Pulmonary artery endothelial cell (primary cell): Measurements from ENCODE around the gene FADS1. TPM values are rescaled to one million over a fixed set of nuclear protein-coding genes. Genes with fewer than 3 reads are reported as not detected.

ENCODE experiments used
- DNase-seq: peaks from one replicate; pipeline ENCODE4 v3.0.0-alpha.2; 2011; ENCODE audit warnings: low read depth, low spot score
- total RNA-seq: library from RNA; depleted of rRNA; stranded (reverse); fragments of >200 nt; gene quantifications from 2 replicates; pipeline ENCODE4 v1.2.3, GENCODE V29; 2014

The FADS1 gene
- total RNA-seq, 1 donor from 2014 or later: 58.9 TPM

- DNase-seq: peak; percentile 67
Measured at GRCh38 chr11:61797263-61797944, 19.4 kb downstream of the FADS1 start.

GRCh38 chr11:61795876-61796526 is 20.8 kb downstream of the FADS1 start:
- DNase-seq: no peak

- DNase-seq: no peak
Measured at GRCh38 chr11:61795459-61795858, 21.3 kb downstream of the FADS1 start.

GRCh38 chr11:61794579-61794978 is 22.2 kb downstream of the FADS1 start:
- DNase-seq: no peak

- DNase-seq: no peak
Measured at GRCh38 chr11:61793829-61794204, 23.0 kb downstream of the FADS1 start.

GRCh38 chr11:61793083-61793828 is 23.5 kb downstream of the FADS1 start:
- no peak for DNase-seq

GRCh38 chr11:61792310-61793082 is 24.3 kb downstream of the FADS1 start, which contains the start of the genes FEN1 and TMEM258:
FEN1 (plus strand) TSS chr11:61792911; CDS start chr11:61795362, 2,451 bp downstream.
TMEM258 (minus strand) TSS chr11:61792599; CDS start chr11:61792558, 41 bp downstream.
- peak; percentile 83 for DNase-seq

GRCh38 chr11:61791737-61792309 is 25.0 kb downstream of the FADS1 start:
- peak; percentile 84 for DNase-seq

- DNase-seq: no peak
Measured at GRCh38 chr11:61787928-61788491, 28.8 kb downstream of the FADS1 start.

GRCh38 chr11:61785837-61786402 is 30.9 kb downstream of the FADS1 start:
- no peak for DNase-seq

- no peak for DNase-seq
Measured at GRCh38 chr11:61784506-61784805, 32.3 kb downstream of the FADS1 start.

- no peak for DNase-seq
Measured at GRCh38 chr11:61783717-61784505, 32.9 kb downstream of the FADS1 start.

- no peak for DNase-seq
Measured at GRCh38 chr11:61782841-61783240, 34.0 kb downstream of the FADS1 start.

GRCh38 chr11:61782299-61782698 is 34.5 kb downstream of the FADS1 start:
- no peak for DNase-seq

- no peak for DNase-seq
Measured at GRCh38 chr11:61781585-61781984, 35.2 kb downstream of the FADS1 start.

- no peak for DNase-seq
Measured at GRCh38 chr11:61780581-61781162, 36.1 kb downstream of the FADS1 start.

- DNase-seq: no peak
Measured at GRCh38 chr11:61779666-61780525, 36.9 kb downstream of the FADS1 start.

- DNase-seq: no peak
Measured at GRCh38 chr11:61778920-61779650, 37.7 kb downstream of the FADS1 start.
